GM18907 (cell line): ENCODE results near the gene ZNF224.
A peak's percentile ranks its signal among the peaks of the same experiment; 100 is the strongest.

ENCODE experiments used
- ATAC-seq: cut with Tn5 transposase; IDR thresholded peaks from one replicate; pipeline ENCODE4 v1.9.1; 2021; ENCODE audit warnings: mild to moderate bottlenecking, moderate library complexity; ENCODE audit not compliant: unreplicated experiment

The ZNF224 gene

GRCh38 chr19:44093931-44094765 lies at the start of gene ZNF224:
Gene ZNF224 (plus strand): TSS chr19:44094361. CDS start chr19:44097874, 3,513 bp downstream.
- ATAC-seq, result peak; percentile 91

- peak; percentile 24 for ATAC-seq
Observed at GRCh38 chr19:44050740-44051649, 43.2 kb upstream of the ZNF224 start.

GRCh38 chr19:44051650-44052402 lies 42.3 kb upstream of the ZNF224 start, which contains the start of gene ZNF223:
Gene ZNF223 (plus strand): TSS chr19:44052036. CDS start chr19:44055177, 3,141 bp downstream.
- peak; percentile 72 for ATAC-seq

GRCh38 chr19:44055870-44056269 lies 38.3 kb upstream of the ZNF224 start:
- no peak for ATAC-seq

- ATAC-seq, result no peak
Observed at GRCh38 chr19:44059229-44059628, 34.9 kb upstream of the ZNF224 start.

- ATAC-seq, result no peak
Observed at GRCh38 chr19:44061038-44061437, 33.1 kb upstream of the ZNF224 start.

GRCh38 chr19:44066305-44066704 lies 27.9 kb upstream of the ZNF224 start:
- ATAC-seq, result no peak

- no peak for ATAC-seq
Observed at GRCh38 chr19:44069415-44069814, 24.7 kb upstream of the ZNF224 start.

GRCh38 chr19:44071824-44072542 lies 22.2 kb upstream of the ZNF224 start, which contains the start of gene ZNF284:
Gene ZNF284 (plus strand): TSS chr19:44072159. CDS start chr19:44076390, 4,231 bp downstream.
- ATAC-seq, result peak; percentile 93

- no peak for ATAC-seq
Observed at GRCh38 chr19:44072543-44073401, 21.4 kb upstream of the ZNF224 start.

- no peak for ATAC-seq
Observed at GRCh38 chr19:44076325-44076724, 17.8 kb upstream of the ZNF224 start.

GRCh38 chr19:44092108-44092507 lies 2.1 kb upstream of the ZNF224 start:
- no peak for ATAC-seq

GRCh38 chr19:44107751-44108150 lies 13.6 kb downstream of the ZNF224 start:
- no peak for ATAC-seq

GRCh38 chr19:44109458-44109857 lies 15.3 kb downstream of the ZNF224 start:
- ATAC-seq, result no peak

GRCh38 chr19:44111910-44112463 lies 17.8 kb downstream of the ZNF224 start:
- ATAC-seq, result no peak

GRCh38 chr19:44112802-44113137 lies 18.6 kb downstream of the ZNF224 start:
- no peak for ATAC-seq

GRCh38 chr19:44113138-44113783 lies 19.1 kb downstream of the ZNF224 start, which contains the start of gene ZNF225:
Gene ZNF225 (plus strand): TSS chr19:44113399. CDS start chr19:44115828, 2,429 bp downstream.
- ATAC-seq, result peak; percentile 92

- peak; percentile 18 for ATAC-seq
Observed at GRCh38 chr19:44113784-44114390, 19.7 kb downstream of the ZNF224 start.
